ENCODE measurements around the gene TDRKH.
"Not testable (repeated sequence)": the region's sequence is repeated elsewhere in the genome, so short reads cannot be mapped to it uniquely, and the experiment has no call there.

TDRKH gene

DNA sequence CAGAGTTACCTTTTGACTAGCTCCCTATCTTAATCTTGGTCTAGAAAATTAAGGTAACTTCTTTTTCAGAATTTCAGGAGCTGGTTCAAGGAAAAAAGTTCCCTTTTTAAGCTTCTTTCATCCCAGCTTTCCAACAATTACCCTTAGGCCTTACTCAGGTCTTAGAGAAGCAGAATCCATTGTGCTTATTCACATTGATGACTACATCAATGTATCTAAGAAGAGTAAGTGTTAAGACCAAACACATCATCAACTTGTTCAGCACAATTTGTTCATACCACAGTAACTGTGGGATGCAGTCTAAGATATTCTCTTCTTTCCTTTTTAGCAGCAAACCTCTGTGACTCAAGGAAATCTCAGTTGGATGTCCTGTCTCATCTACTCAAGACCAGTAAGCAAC, 31.1 kb downstream of the TDRKH start:
- in situ Hi-C loops (cut with MboI; ENCODE audit: low sequenced_read_pairs, unreplicated experiment), result no loop called here
- TF ChIP-seq, protein P1, sequence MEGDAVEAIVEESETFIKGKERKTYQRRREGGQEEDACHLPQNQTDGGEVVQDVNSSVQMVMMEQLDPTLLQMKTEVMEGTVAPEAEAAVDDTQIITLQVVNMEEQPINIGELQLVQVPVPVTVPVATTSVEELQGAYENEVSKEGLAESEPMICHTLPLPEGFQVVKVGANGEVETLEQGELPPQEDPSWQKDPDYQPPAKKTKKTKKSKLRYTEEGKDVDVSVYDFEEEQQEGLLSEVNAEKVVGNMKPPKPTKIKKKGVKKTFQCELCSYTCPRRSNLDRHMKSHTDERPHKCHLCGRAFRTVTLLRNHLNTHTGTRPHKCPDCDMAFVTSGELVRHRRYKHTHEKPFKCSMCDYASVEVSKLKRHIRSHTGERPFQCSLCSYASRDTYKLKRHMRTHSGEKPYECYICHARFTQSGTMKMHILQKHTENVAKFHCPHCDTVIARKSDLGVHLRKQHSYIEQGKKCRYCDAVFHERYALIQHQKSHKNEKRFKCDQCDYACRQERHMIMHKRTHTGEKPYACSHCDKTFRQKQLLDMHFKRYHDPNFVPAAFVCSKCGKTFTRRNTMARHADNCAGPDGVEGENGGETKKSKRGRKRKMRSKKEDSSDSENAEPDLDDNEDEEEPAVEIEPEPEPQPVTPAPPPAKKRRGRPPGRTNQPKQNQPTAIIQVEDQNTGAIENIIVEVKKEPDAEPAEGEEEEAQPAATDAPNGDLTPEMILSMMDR (IDR thresholded peaks at IDR 0.05; ENCODE audit: borderline replicate concordance, control extremely low read depth, extremely low read depth, insufficient read depth, missing control alignments), result no peak
- DNase-seq (ENCODE audit: low spot score), result no peak

DNA sequence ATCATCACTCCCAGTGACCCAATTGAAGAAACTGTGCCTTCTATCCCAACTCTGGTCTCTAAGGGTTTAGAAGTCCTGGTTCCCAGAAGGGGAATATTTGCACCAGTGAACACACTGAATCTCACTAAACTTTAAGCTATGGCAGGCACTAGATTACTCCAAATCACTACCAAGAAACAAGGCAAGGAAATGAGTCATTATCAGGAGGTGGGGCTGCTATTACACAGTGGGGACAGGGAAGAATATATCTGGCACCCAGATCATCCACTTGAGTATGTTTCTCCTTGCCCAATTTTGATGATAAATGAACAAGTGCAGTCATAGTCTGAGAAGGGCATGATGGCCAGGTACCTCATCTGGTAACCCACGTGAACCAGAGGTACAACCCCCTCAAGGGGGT, 34.0 kb downstream of the TDRKH start:
- TF ChIP-seq, protein P1 (IDR thresholded peaks at IDR 0.05; ENCODE audit: borderline replicate concordance, control extremely low read depth, extremely low read depth, insufficient read depth, missing control alignments), result no peak
- no peak for DNase-seq (ENCODE audit: low spot score)
- in situ Hi-C loops (cut with MboI; ENCODE audit: low sequenced_read_pairs, unreplicated experiment), result no loop called here

DNA sequence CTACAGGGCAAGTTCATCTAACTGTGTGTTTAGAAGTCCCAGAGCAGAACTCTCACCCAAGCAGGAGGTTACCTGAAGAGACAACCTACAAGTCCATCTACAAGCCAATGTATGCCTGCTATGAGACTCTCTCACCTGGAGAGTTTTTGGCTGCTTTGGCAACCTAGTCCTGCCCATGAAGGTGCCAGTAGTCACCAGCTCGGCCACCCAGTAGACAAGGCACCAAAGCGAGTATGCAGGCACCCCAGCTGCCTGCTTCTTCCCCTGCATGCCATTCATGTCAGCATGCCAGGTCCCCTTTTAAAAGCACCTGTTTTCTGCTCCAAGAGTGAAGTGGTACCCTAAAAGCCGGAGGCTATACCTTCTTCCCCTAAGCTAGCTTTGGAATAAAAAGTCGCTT, 48.8 kb downstream of the TDRKH start:
- TF ChIP-seq, protein P1 (IDR thresholded peaks at IDR 0.05; ENCODE audit: borderline replicate concordance, control extremely low read depth, extremely low read depth, insufficient read depth, missing control alignments), result no peak
- DNase-seq (ENCODE audit: low spot score), result no peak
- in situ Hi-C loops (cut with MboI; ENCODE audit: low sequenced_read_pairs, unreplicated experiment), result no loop called here

DNA sequence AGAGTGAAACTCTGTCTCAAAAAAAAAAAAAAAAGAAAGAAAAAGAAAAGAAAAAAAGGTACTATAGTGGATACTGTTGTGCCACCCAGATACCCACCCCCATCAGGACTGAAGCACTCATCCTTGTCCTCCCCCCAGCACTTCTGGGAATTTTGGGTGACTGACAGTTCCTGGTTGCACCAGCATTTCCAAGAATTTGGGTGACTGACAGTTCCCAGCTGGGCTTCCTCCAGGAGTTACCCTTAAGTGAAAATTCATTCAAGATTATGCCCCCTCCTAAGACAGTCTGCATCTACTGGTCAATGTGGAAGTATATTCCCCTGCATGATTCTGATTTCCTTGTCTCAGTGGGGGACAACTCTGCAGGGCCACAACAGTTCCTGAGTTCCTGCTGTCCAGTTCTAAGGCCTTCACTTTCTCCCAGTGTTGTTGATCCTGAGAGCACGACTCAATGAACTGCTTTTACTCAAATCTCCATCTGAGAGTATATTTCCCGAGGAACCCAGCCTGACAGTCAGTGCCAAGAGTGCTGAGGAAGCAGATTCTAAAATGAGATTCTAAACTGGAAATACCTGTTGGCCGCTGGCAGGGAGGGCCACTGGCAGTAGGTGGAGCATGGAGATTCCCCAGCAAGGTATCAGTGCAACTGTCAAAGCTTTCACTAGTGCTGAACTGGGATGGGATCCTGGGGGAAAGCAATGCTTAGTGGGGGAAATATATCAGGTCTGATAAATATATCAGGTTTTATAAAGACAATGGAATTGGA, 50.5 kb downstream of the TDRKH start:
- TF ChIP-seq, protein P1 (IDR thresholded peaks at IDR 0.05; ENCODE audit: borderline replicate concordance, control extremely low read depth, extremely low read depth, insufficient read depth, missing control alignments), result no peak
- DNase-seq (ENCODE audit: low spot score), result no peak
- in situ Hi-C loops (cut with MboI; ENCODE audit: low sequenced_read_pairs, unreplicated experiment), result no loop called here

DNA sequence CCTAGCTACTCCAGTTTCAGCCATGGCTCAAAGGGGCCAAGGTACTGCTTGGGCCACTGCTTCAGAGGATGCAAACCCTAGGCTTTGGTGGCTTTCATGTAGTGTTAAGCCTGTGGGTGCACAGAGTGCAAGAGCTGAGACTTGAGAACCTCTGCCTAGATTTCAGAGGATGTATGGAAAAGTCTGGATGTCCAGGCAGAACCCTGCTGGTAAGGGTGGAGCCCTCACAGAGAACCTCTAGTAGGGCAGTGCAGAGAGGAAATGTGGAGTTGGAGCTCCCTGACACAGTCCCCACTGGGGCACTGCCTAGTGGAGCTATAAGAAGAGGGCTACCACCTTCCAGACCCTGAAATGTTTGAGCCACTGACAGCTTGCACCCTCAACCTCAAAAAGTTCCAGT, 52.8 kb downstream of the TDRKH start:
- no peak for DNase-seq (ENCODE audit: low spot score)
- TF ChIP-seq, protein P1 (IDR thresholded peaks at IDR 0.05; ENCODE audit: borderline replicate concordance, control extremely low read depth, extremely low read depth, insufficient read depth, missing control alignments), result no peak
- in situ Hi-C loops (cut with MboI; ENCODE audit: low sequenced_read_pairs, unreplicated experiment), result no loop called here

DNA sequence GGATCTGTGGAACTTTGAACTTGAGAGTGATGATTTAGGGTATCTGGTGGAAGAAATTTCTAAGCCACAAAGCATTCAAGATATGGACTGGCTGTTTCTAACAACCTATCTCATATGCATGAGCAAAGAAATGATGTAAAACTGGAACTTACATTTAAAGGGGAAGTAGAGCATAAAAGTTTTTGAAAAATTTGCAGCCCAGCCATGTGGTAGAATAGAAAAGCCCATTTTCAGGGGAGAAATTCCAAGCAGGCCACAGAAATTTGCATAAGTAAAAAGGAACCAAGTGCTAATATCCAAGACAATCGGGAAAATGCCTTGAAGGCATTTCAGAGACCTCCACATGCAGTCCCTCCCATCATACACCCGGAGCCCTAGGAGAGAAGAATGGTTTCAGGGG, 53.3 kb downstream of the TDRKH start:
- in situ Hi-C loops (cut with MboI; ENCODE audit: low sequenced_read_pairs, unreplicated experiment), result no loop called here
- TF ChIP-seq, protein P1 (IDR thresholded peaks at IDR 0.05; ENCODE audit: borderline replicate concordance, control extremely low read depth, extremely low read depth, insufficient read depth, missing control alignments), result no peak
- no peak for DNase-seq (ENCODE audit: low spot score)

DNA sequence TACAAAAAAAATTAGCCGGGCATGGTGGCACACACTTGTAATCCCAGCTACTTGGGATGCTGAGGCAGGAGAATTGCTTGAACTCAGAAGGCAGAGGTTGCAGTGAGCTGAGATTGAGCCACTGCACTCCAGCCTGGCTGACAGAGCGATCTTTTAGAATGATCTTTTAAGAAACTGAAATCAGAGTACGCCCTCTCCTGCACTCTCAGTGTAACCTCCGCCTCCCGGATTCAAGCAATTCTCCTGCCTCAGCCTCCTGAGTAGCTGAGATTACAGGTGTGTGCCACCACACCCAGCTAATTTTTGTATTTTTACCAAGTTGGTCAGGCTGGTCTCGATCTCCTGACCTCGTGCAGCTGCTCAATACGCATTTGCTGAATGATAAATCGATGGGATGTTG, 56.3 kb downstream of the TDRKH start:
- DNase-seq (ENCODE audit: low spot score); in situ Hi-C loops (cut with MboI; ENCODE audit: low sequenced_read_pairs, unreplicated experiment): not testable (repeated sequence)

Data from GM13976 (cell line).